OCI-LY7 (cell line): ENCODE measurements around the gene CCR7.

ENCODE experiments used
- EZH2phosphoT487 ChIP-seq: fragments of 200-600 bp; sonication (generic); IDR thresholded peaks from 2 replicates; pipeline ENCODE4 v1.6.1; 2018; ENCODE audit warnings: low read depth, borderline replicate concordance, mild to moderate bottlenecking, mixed run types, antibody characterized with exemption, low read length, moderate library complexity, mixed read lengths
- TF ChIP-seq, protein P1 (sequence below): fragments of 200-600 bp; sonication (generic); conservative IDR thresholded peaks from 2 replicates; pipeline ENCODE4 v1.5.1; 2014; ENCODE audit warnings: mild to moderate bottlenecking, antibody characterized with exemption, low read length, moderate library complexity, mixed read lengths

- TF ChIP-seq, protein P1, sequence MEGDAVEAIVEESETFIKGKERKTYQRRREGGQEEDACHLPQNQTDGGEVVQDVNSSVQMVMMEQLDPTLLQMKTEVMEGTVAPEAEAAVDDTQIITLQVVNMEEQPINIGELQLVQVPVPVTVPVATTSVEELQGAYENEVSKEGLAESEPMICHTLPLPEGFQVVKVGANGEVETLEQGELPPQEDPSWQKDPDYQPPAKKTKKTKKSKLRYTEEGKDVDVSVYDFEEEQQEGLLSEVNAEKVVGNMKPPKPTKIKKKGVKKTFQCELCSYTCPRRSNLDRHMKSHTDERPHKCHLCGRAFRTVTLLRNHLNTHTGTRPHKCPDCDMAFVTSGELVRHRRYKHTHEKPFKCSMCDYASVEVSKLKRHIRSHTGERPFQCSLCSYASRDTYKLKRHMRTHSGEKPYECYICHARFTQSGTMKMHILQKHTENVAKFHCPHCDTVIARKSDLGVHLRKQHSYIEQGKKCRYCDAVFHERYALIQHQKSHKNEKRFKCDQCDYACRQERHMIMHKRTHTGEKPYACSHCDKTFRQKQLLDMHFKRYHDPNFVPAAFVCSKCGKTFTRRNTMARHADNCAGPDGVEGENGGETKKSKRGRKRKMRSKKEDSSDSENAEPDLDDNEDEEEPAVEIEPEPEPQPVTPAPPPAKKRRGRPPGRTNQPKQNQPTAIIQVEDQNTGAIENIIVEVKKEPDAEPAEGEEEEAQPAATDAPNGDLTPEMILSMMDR: peak; percentile 63
- TF ChIP-seq EZH2phosphoT487: no peak
Observed at GRCh38 chr17:40561871-40562611, 3.2 kb downstream of the CCR7 start.
